H1 (cell line): ENCODE results near the gene LBX2. TPM values are rescaled to one million over a fixed set of nuclear protein-coding genes. Genes with fewer than 3 reads are reported as not detected.

Experiments
- CTCF ChIA-PET: fragments of 300-600 bp; sonication (Branson Sonifier 250); formaldehyde crosslinking; loops from one replicate; lab custom pipeline; 2021; ENCODE audit not compliant: partially characterized antibody; lab: Charles Lee
- POLR2A ChIA-PET: fragments of 300-600 bp; sonication (Branson Sonifier 250); formaldehyde crosslinking; loops from one replicate; lab custom pipeline; 2021; ENCODE audit warnings: inconsistent platforms; ENCODE audit not compliant: partially characterized antibody; lab: Charles Lee
- DNase-seq, 2 experiments: peaks; one replicate each; pipeline versions ENCODE4 v3.0.0 to v3.0.0-alpha.2; 2010 to 2022; ENCODE audit warnings: low spot score in 2 of 2, low read depth in 1 of 2, mixed read lengths in 1 of 2
- FAIRE-seq: peaks from 2 replicates; lab custom pipeline; 2011; peaks lifted over from hg19 to GRCh38; lab: Jason Lieb, UNC
- H2AFZ ChIP-seq: 2 replicates; pipeline ENCODE4 v1.8.1; 2012; ENCODE audit warnings: low read length, inconsistent platforms
- H2AK5ac ChIP-seq: 2 replicates; pipeline ENCODE4 v1.6.1; 2013; ENCODE audit warnings: low read depth, low read length
- H2BK120ac ChIP-seq: replicated peaks from 2 replicates; pipeline ENCODE3; 2013; ENCODE audit warnings: low read depth, low read length, inconsistent platforms
- H2BK12ac ChIP-seq: 2 replicates; pipeline ENCODE4 v1.6.1; 2013; ENCODE audit warnings: low read depth, low read length
- H2BK15ac ChIP-seq: 2 replicates; pipeline ENCODE4 v1.6.1; 2013; ENCODE audit warnings: low read length
- H2BK20ac ChIP-seq: 2 replicates; pipeline ENCODE4 v1.6.1; 2013; ENCODE audit warnings: low read length
- H2BK5ac ChIP-seq: 2 replicates; pipeline ENCODE4 v1.6.1; 2013; ENCODE audit warnings: low read depth, low read length
- H3K14ac ChIP-seq: 2 replicates; pipeline ENCODE4 v1.6.1; 2013; ENCODE audit warnings: inconsistent platforms; ENCODE audit not compliant: insufficient read length
- H3K18ac ChIP-seq: 2 replicates; pipeline ENCODE4 v1.6.1; 2013; ENCODE audit warnings: low read length; ENCODE audit errors: extremely low read depth
- H3K23ac ChIP-seq: 2 replicates; pipeline ENCODE4 v1.6.1; 2013; ENCODE audit warnings: inconsistent platforms; ENCODE audit not compliant: insufficient read length
- H3K23me2 ChIP-seq: 2 replicates; pipeline ENCODE4 v1.6.1; 2013; ENCODE audit warnings: low read depth, low read length
- H3K27ac ChIP-seq: 2 replicates; pipeline ENCODE4 v1.6.1; 2011; ENCODE audit warnings: low read depth, low read length, inconsistent platforms
- H3K27me3 ChIP-seq, 4 experiments: replicated peaks in 1 of 4; 1 replicate in 1 of 4; 2 replicates in 3 of 4; pipeline versions ENCODE4 v1.6.1 to v1.8.1; 2011 to 2013; ENCODE audit warnings: low read length in 3 of 4, mild to moderate bottlenecking in 3 of 4, inconsistent platforms in 2 of 4, mixed read lengths in 2 of 4, moderate library complexity in 1 of 4; ENCODE audit not compliant: control insufficient read depth in 3 of 4, insufficient read depth in 3 of 4; ENCODE audit errors: extremely low read depth in 1 of 4
- H3K36me3 ChIP-seq, 4 experiments: 2 replicates each; pipeline versions ENCODE4 v1.6.1 to v1.8.1; 2011 to 2013; ENCODE audit warnings: mild to moderate bottlenecking in 4 of 4, low read length in 3 of 4, moderate library complexity in 2 of 4, control low read depth in 1 of 4, inconsistent platforms in 1 of 4; ENCODE audit not compliant: insufficient read depth in 4 of 4, control insufficient read depth in 2 of 4
- H3K4ac ChIP-seq: replicated peaks from 2 replicates; pipeline ENCODE3; 2013; ENCODE audit warnings: low read length, low read depth, mixed read lengths, inconsistent platforms; ENCODE audit not compliant: insufficient read length
- H3K4me1 ChIP-seq, 4 experiments: replicated peaks in 1 of 4; 1 replicate in 1 of 4; 2 replicates in 3 of 4; pipeline versions ENCODE4 v1.6.1 to v1.8.1; 2011 to 2013; ENCODE audit warnings: low read length in 3 of 4, inconsistent platforms in 2 of 4, mixed read lengths in 1 of 4; ENCODE audit not compliant: insufficient read depth in 4 of 4, control insufficient read depth in 3 of 4
- H3K4me2 ChIP-seq, 2 experiments: 2 replicates each; pipeline versions ENCODE4 v1.6.1 to v1.8.1; 2011 to 2013; ENCODE audit warnings: low read depth in 2 of 2, low read length in 2 of 2, control low read depth in 1 of 2, inconsistent platforms in 1 of 2, mild to moderate bottlenecking in 1 of 2; ENCODE audit not compliant: insufficient read depth in 1 of 2
- H3K4me3 ChIP-seq, 4 experiments: fragments of 200-600, 300-600 bp in 1 of 4; sonication (generic), shearing (Covaris generic), sonication (Bioruptor Twin) in 1 of 4; 2 replicates each; pipeline versions ENCODE4 v1.5.1 to v1.8.1; 2011 to 2016; ENCODE audit warnings: low read length in 4 of 4, low read depth in 3 of 4, control low read depth in 2 of 4, inconsistent platforms in 2 of 4, mild to moderate bottlenecking in 2 of 4, mixed read lengths in 1 of 4, moderate library complexity in 1 of 4; ENCODE audit not compliant: insufficient read depth in 2 of 4; ENCODE audit errors: extremely low read depth in 1 of 4
- H3K56ac ChIP-seq: replicated peaks from 2 replicates; pipeline ENCODE3; 2013; ENCODE audit warnings: low read depth, mild to moderate bottlenecking, mixed read lengths, low read length, inconsistent platforms; ENCODE audit not compliant: insufficient read length
- H3K79me1 ChIP-seq: 2 replicates; pipeline ENCODE4 v1.6.1; 2013; ENCODE audit warnings: low read depth, low read length, control low read depth
- H3K79me2 ChIP-seq, 2 experiments: 2 replicates each; pipeline versions ENCODE4 v1.6.1 to v1.8.1; 2012 to 2013; ENCODE audit warnings: low read length in 2 of 2, mild to moderate bottlenecking in 2 of 2, inconsistent platforms in 1 of 2; ENCODE audit not compliant: insufficient read depth in 2 of 2, control insufficient read depth in 1 of 2
- H3K9ac ChIP-seq, 4 experiments: replicated peaks in 1 of 4; 1 replicate in 1 of 4; 2 replicates in 3 of 4; pipeline versions ENCODE4 v1.6.1 to v1.8.1; 2011 to 2013; ENCODE audit warnings: low read depth in 3 of 4, low read length in 3 of 4, control low read depth in 2 of 4, mild to moderate bottlenecking in 2 of 4, moderate library complexity in 2 of 4, inconsistent platforms in 1 of 4; ENCODE audit errors: extremely low read depth in 1 of 4
- H3K9me3 ChIP-seq, 2 experiments: 2 replicates each; pipeline versions ENCODE4 v1.6.1 to v1.8.1; 2012 to 2013; ENCODE audit warnings: mild to moderate bottlenecking in 2 of 2, moderate library complexity in 2 of 2, control low read depth in 1 of 2, inconsistent platforms in 1 of 2, low read depth in 1 of 2, low read length in 1 of 2, mixed read lengths in 1 of 2; ENCODE audit not compliant: insufficient read depth in 2 of 2
- H4K20me1 ChIP-seq, 2 experiments: replicated peaks in 1 of 2; 2 replicates each; pipeline versions ENCODE3 to v1.8.1; 2011 to 2013; ENCODE audit warnings: inconsistent platforms in 2 of 2, low read length in 2 of 2, mild to moderate bottlenecking in 1 of 2; ENCODE audit not compliant: insufficient read depth in 2 of 2, control insufficient read depth in 1 of 2
- H4K5ac ChIP-seq: 2 replicates; pipeline ENCODE4 v1.6.1; 2013; ENCODE audit warnings: low read length, low read depth, mixed read lengths, inconsistent platforms; ENCODE audit not compliant: insufficient read length
- H4K8ac ChIP-seq: 2 replicates; pipeline ENCODE4 v1.8.0; 2013; ENCODE audit warnings: mild to moderate bottlenecking, moderate library complexity, low read length, inconsistent platforms; ENCODE audit not compliant: insufficient read depth; ENCODE audit errors: extremely low read depth
- H4K91ac ChIP-seq: replicated peaks from 2 replicates; pipeline ENCODE3; 2013; ENCODE audit warnings: low read length, mixed read lengths, inconsistent platforms; ENCODE audit not compliant: insufficient read length
- CTBP2 ChIP-seq: IDR thresholded peaks from 2 replicates; pipeline ENCODE4 v1.7.0; 2011; ENCODE audit warnings: borderline replicate concordance, mild to moderate bottlenecking, moderate library complexity, mixed read lengths, low read length; ENCODE audit not compliant: insufficient read depth, insufficient read length
- E2F6 ChIP-seq: IDR thresholded peaks from 2 replicates; pipeline ENCODE4 v1.6.1; 2012; ENCODE audit warnings: inconsistent platforms
- EZH2 ChIP-seq: fragments of 200-600 bp; sonication (generic); IDR thresholded peaks from 2 replicates; pipeline ENCODE4 v1.7.1; 2012; ENCODE audit warnings: low read depth, mild to moderate bottlenecking, moderate library complexity, low read length, inconsistent platforms; ENCODE audit not compliant: severe bottlenecking
- GTF2F1 ChIP-seq: IDR thresholded peaks from 2 replicates; pipeline ENCODE4 v1.6.1; 2012; ENCODE audit warnings: low read depth, low read length, improper control_type of control experiment, borderline replicate concordance
- HDAC2 ChIP-seq, 2 experiments: fragments of 300-600 bp in 1 of 2; sonication (generic) in 1 of 2; IDR thresholded peaks; 2 replicates each; pipeline ENCODE4 v1.6.1; 2011 to 2012; ENCODE audit warnings: low read depth in 2 of 2, low read length in 2 of 2, mild to moderate bottlenecking in 2 of 2, moderate library complexity in 2 of 2, borderline replicate concordance in 1 of 2, inconsistent platforms in 1 of 2
- JUND ChIP-seq: IDR thresholded peaks from 2 replicates; pipeline ENCODE4 v1.6.1; 2011; ENCODE audit warnings: mild to moderate bottlenecking, improper control_type of control experiment, low read length
- KDM4A ChIP-seq: IDR thresholded peaks from one replicate; pipeline ENCODE4 v1.7.1; 2012; ENCODE audit warnings: low read depth, mild to moderate bottlenecking, moderate library complexity, low read length, inconsistent platforms; ENCODE audit not compliant: severe bottlenecking
- POLR2A ChIP-seq, 2 experiments: IDR thresholded peaks; 1 replicate in 1 of 2; 2 replicates in 1 of 2; pipeline ENCODE4 v1.6.1; 2011; ENCODE audit warnings: low read depth in 2 of 2, low read length in 2 of 2, mild to moderate bottlenecking in 2 of 2; ENCODE audit errors: control extremely low read depth in 1 of 2
- SRF ChIP-seq: IDR thresholded peaks from 2 replicates; pipeline ENCODE4 v1.6.1; 2011; ENCODE audit warnings: mild to moderate bottlenecking, low read depth, low read length, moderate library complexity
- WGBS, 2 experiments: shearing (Covaris generic) in 1 of 2; methylation state at CpG; one replicate each; pipeline versions ENCODE4 v1.1.6 to v1.1.7; 2013 to 2015; ENCODE audit warnings: low lambda C conversion rate in 2 of 2, mixed read lengths in 2 of 2, inconsistent platforms in 1 of 2, low coverage in 1 of 2, missing lambda C conversion rate in 1 of 2; ENCODE audit not compliant: insufficient replicate concordance in 2 of 2, insufficient coverage in 1 of 2, insufficient read length in 1 of 2; ENCODE audit errors: extremely low coverage in 1 of 2, missing lambda C conversion rate in 1 of 2; 5-methylcytosine and 5-hydroxymethylcytosine counted together
- polyA plus RNA-seq, 7 experiments: library from polyadenylated mRNA; depleted of rRNA in 3 of 7; stranded (reverse) in 5 of 7; unstranded in 2 of 7; fragments of >200 nt in 5 of 7; fragments of 200-250 nt in 2 of 7; gene quantifications; 1 replicate in 5 of 7; 2 replicates in 1 of 7; 4 replicates in 1 of 7; pipeline versions ENCODE4 v1.2.1 to v1.2.3, GENCODE V29; 2011 to 2013; ENCODE audit warnings: missing spikeins in 2 of 7, mixed read lengths in 2 of 7
- total RNA-seq: library from RNA; stranded (reverse); fragmentation: NEBNext Ultra II Directional; extraction: Animal tissue kit (Norgen Biotek cat#: 25700); gene quantifications from 2 replicates; pipeline ENCODE4 v1.2.1, GENCODE V29; 2021

LBX2 gene
- total and polyA plus RNA-seq, 2 of the 8 experiments (the other 6 are each of a cell fraction or from before 2014, with no cell fraction given): 0.27 TPM; not detected in 1

GRCh38 chr2:74502720-74503505 lies 3.5 kb upstream of the LBX2 start:
- Histone ChIP-seq H3K79me2 (peaks cover 0 to 3% of the 10 kb centered on the region in 2 experiments; a peak in 1 of 4 replicates), H3K4ac (no peak overlapping the region), H3K56ac (peak overlapping the region; percentile 10), H4K8ac (peak overlapping the region; percentile 82), H2BK12ac (no peak overlapping the region), H3K9me3 (no peaks in the 10 kb centered on the region), H3K27ac (no peak overlapping the region), H3K9ac (peak overlapping the region in 1 of 4 experiments; percentile 14; a peak in 1 of 7 replicates), H4K91ac (peak overlapping the region; percentile 17), H3K27me3 (peaks cover 65 to 84% (median 82%) of the 10 kb centered on the region in 4 experiments), H3K23me2 (peaks cover 35% of the 10 kb centered on the region; the same call in 1 of the 2 replicates), H2AK5ac (no peak overlapping the region), H3K4me3 (peak overlapping the region; percentile 36 to 65 (median 54)), H3K4me1 (peaks cover 7 to 62% (median 40%) of the 10 kb centered on the region in 4 experiments), H2BK120ac (no peak overlapping the region), H3K36me3 (peaks cover 0 to 9% (median 4%) of the 10 kb centered on the region in 4 experiments; a peak in 6 of 8 replicates), H4K20me1 (peaks cover 0 to 12% of the 10 kb centered on the region in 2 experiments), H2BK5ac (peak overlapping the region; percentile 35; the same call in 1 of the 2 replicates), H2BK15ac (peak overlapping the region; percentile 16; the same call in 1 of the 2 replicates), H3K23ac (no peak overlapping the region), H4K5ac (peak overlapping the region; percentile 32), H3K14ac (no peak overlapping the region), H3K4me2 (peak overlapping the region; percentile 78 to 88), H2BK20ac (no peak overlapping the region), H2AFZ (peak overlapping the region; percentile 17; the same call in 1 of the 2 replicates), H3K18ac (peak overlapping the region; percentile 25), H3K79me1 (no peaks in the 10 kb centered on the region)
- DNase-seq (peak in 1 of 2 experiments; percentile 80), FAIRE-seq (no peak)
- ChIA-PET CTCF (interaction anchor here (0.8 to 3.5 kb wide), 14 partner anchors 11 to 89 kb away, joined by 3 to 20 read pairs (median 4); partner anchors contain the start of genes CCDC142, DQX1, INO80B and TLX2), POLR2A (interaction anchor here (0.8 to 9.4 kb wide), 14 partner anchors 10 to 84 kb away, joined by 3 to 73 read pairs (median 6); partner anchors contain the start of genes AUP1, CCDC142, HTRA2 and TLX2)
- WGBS, 2 experiments: 1% methylated on average over 63 of the region's 67 CpGs; no CpG with 5 or more reads in 1 of the 2 experiments
- no peak for TF ChIP-seq KDM4A
- no peak for TF ChIP-seq POLR2A (IDR thresholded peaks at IDR 0.05; ENCODE audit: control extremely low read depth in 1 of 2, low read depth in 2 of 2, low read length in 2 of 2)
- TF ChIP-seq EZH2: peak; percentile 86
- peak in 1 of 2 experiments; percentile 46; a peak in 1 of 4 replicates for TF ChIP-seq HDAC2 (IDR thresholded peaks at IDR 0.05; ENCODE audit: borderline replicate concordance in 1 of 2, low read depth in 2 of 2, low read length in 2 of 2)
- peak; percentile 24 for TF ChIP-seq CTBP2
- TF ChIP-seq GTF2F1: no peak
- peak; percentile 56 for TF ChIP-seq E2F6
- no peak for TF ChIP-seq SRF
- peak; percentile 63; the same call in 1 of the 2 replicates for TF ChIP-seq JUND
